Ureter (tissue), 1 donor: ENCODE results near the gene RHBDD3. TPM values are rescaled to one million over a fixed set of nuclear protein-coding genes. Genes with fewer than 3 reads are reported as not detected.
A peak's percentile ranks its signal among the peaks of the same experiment; 100 is the strongest.
"Not testable (repeated sequence)": the region's sequence is repeated elsewhere in the genome, so short reads cannot be mapped to it uniquely, and the experiment has no call there.

Experiments used
- DNase-seq: peaks from one replicate; pipeline ENCODE4 v3.0.0-alpha.2; 2020; ENCODE audit warnings: low spot score
- total RNA-seq: library from RNA; stranded (reverse); gene quantifications from one replicate; pipeline ENCODE4 v1.2.4, GENCODE V29; 2023
- donor health status: DM: yes; HTN: yes; CAD: no.

The RHBDD3 gene
- total RNA-seq, 1 donor from 2014 or later = 24.4 TPM

DNA sequence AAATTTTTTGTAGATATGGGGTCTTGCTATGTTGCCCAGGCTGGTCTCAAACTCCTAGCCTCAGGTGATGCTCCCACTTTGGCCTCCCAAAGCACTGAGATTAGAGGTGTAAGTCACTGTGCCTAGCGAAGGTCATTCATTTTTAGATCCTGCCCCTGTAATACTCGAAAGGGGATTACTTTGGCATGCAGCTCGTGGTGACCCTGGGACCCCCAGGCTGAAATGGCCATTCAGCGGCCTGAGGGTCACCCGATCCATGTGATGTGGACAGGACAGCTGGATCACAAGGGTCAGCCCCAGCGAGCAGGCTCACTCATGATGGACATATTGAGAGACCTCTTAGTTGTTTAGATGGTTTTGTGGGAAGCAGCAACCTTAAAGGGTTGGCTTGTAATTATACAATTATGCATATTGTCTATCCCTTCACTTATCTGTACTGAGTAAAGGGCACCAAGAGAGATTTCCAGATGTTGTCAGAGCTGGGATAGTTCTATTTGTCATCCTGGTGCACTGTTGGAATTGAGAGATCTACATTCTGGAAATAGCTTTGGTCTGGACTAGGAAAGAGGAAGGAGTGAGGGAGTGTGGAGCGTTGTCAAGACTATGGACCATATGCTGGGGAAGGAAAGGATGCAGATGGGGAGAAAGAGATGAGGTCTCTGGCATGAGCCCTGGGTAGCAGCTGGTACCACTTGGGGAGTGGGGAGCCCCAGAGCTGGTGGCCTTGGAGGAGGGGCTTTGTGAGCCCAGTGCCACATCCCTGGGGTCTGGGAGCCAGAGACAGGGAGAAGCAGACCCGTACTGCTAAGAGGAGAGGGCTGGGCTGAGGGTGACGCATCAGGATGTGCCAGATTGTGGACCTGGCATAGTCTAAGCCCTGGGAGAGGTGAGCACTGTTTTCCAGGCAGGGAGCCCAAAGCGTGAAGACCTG, 15.5 kb downstream of the RHBDD3 start:
- no peak for DNase-seq

DNA sequence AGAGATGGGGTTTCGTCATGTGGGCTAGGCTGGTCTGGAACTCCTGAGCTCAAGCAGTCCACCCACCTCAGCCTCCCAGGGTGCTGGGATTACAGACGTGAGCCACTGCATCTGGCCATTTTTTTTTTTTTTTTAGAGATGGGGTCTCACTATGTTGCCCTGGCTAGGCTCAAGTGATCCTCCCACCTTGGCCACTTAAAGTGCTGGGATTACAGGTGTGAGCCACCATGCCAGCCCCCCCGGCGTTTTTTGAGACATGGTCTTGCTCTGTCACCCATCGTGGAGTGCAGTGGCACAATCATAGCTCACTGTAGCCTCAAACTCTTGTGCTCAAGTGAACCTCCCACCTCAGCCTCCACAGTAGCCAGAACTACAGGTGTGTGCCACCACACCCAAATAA, 16.5 kb downstream of the RHBDD3 start:
- DNase-seq = no peak

GRCh38 chr22:29247891-29248290, 19.9 kb downstream of the RHBDD3 start:
- not testable (repeated sequence) for DNase-seq

DNA sequence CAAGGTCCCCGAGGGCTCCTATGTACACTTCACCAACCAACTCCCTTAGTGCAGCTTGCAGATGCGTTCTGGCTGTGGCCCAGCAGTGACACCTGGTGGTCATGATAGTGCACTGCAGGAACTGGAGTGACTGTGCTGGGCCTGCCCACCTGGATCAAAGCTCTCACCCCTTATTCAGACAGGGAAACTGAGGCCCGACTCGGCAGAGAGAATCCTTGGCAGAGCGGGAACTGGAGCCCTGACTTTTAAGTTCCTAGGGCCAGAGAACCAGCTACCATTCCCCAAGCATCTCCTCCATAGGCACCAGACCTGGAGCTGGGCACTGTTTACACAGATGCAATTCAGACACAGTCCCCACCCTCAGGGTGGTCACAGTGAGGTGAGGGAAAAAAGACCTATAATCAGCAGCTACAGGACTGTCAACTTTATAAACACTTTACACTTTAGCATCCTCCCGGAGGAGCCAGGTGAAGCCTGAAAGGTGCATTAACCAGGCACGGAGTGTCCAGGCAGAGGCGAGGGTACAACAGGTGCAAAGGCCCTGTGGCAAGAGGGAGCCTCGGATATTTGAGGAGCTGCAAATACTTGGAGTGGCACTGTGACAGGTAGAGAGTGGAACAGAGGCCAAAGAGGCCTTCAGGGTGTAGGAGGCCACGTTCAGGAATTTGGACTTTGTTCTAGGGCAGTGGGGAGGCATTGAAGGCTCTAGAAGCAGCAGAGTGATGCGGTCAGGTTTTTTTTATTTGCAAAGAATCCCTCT, 22.0 kb downstream of the RHBDD3 start:
- peak; percentile 78 for DNase-seq

- DNase-seq = no peak
Observed at GRCh38 chr22:29244785-29245625, 22.8 kb downstream of the RHBDD3 start.

DNA sequence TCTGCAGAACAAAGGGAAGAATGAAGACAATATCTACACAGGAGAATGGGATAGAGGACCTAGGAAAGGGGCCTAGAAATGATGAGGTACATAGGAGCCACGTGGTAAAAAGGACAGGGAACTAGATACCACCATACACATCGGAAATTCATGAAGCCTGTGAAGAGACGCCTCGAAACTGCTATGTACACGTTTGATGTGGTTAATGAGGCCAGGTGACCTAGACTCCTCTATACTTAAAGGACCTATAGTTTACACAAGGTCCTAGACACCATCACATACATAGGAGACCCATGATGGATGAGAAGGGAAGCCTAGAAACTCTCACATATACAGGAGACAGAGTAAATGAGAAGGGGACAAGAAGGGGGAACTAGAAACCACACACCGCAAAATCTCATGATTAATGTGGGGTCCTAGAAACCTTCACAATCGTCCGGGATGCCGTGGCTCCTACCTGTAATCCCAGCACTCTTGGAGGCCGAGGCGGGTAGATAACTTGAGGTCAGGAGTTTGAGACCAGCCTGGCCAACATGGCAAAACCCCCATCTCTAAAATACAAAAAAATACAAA, 23.8 kb downstream of the RHBDD3 start:
- no peak for DNase-seq

DNA sequence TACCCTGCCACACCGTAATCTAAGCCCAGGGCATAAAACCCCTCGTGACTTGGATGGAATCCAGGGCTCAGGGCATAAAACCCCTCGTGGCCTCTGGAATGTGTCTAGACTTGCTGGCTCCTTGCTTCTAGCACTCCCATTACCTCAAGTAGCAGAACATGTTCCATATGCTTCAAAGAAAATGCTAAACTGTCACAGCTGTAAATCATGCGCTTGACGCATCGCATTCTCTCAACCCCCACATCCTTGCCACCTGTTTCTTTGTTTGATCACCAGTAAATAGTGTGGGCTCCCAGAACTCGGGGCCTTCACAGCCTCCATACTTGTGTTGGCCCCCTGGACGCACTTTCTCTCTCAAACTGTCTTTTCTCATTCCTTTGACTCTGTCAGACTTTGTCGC, 27.3 kb downstream of the RHBDD3 start:
- DNase-seq = not testable (repeated sequence)

- no peak for DNase-seq
Observed at GRCh38 chr22:29233277-29233877, 34.4 kb downstream of the RHBDD3 start.

GRCh38 chr22:29231971-29232959, 35.5 kb downstream of the RHBDD3 start:
- no peak for DNase-seq

DNA sequence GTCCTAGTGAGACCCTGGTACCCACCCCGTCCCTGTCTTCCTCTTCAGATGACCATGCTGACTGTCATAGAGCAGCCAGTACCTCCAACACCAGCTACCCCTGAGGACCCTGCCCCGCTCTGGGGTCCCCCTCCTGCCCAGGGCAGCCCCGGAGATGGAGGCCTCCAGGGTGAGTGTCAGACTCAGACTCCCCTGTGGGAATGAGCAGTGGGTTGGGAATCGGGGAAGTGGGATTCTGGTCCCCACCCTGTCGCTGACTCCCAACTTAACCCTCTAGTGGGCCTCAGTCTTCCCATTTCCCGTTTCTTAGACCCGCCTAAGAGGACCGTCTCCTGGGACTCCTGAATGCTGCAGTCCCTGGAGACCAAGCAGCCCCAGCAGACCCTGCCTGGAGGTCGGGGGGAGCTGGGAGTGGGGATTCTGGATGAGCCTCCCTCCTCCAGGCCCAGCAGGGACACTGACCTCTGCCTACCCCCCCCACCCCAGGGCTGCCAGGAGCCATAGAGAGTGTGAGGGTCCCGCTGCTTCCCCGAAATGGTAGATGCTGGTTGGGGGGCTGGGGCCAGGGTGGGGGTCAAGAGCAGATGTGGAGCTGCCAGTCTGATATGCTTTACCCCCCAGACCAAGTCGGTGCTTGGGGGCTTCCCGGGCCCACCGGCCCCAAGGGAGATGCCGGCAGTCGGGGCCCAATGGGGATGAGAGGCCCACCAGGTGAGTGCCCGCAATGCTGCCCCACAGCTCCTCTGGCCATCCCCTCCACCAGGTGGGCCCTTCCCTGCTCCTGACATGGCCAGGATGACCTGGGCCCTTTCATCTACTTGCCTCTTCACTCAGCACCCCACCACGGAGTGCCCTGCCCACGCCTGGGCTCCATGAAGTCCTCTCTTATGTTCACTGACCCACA, 36.6 kb downstream of the RHBDD3 start:
- DNase-seq = no peak

GRCh38 chr22:29226351-29226981, 41.3 kb downstream of the RHBDD3 start:
- DNase-seq = no peak

- DNase-seq = peak; percentile 65
Observed at GRCh38 chr22:29225422-29226090, 42.2 kb downstream of the RHBDD3 start.

DNA sequence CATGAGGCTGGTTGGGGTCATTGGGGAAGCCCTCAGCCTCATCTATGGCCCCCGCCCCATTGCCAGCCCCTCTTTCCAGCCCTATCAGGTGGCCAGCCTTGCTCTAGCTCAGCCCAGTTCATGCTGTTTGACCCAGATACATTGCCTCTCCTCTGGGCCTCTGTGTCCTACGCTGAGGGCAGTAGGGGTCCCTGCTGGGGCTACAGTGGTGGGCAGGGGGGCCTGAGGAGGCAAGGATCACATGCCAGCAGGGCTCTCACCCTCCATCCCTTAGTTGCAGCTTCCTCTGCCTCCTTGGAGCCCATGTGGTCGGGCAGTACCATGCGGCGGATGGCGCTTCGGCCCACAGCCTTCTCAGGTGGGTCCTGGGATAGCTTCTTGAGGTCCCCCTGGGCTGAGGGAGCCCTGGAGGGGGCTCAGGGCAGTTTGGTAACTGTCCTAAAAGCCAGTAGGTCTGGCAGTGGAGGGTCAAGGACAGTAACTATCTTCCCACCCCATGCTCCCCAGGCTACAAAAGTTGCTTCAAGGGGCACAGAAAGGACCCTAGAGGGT, 42.8 kb downstream of the RHBDD3 start:
- DNase-seq = no peak

DNA sequence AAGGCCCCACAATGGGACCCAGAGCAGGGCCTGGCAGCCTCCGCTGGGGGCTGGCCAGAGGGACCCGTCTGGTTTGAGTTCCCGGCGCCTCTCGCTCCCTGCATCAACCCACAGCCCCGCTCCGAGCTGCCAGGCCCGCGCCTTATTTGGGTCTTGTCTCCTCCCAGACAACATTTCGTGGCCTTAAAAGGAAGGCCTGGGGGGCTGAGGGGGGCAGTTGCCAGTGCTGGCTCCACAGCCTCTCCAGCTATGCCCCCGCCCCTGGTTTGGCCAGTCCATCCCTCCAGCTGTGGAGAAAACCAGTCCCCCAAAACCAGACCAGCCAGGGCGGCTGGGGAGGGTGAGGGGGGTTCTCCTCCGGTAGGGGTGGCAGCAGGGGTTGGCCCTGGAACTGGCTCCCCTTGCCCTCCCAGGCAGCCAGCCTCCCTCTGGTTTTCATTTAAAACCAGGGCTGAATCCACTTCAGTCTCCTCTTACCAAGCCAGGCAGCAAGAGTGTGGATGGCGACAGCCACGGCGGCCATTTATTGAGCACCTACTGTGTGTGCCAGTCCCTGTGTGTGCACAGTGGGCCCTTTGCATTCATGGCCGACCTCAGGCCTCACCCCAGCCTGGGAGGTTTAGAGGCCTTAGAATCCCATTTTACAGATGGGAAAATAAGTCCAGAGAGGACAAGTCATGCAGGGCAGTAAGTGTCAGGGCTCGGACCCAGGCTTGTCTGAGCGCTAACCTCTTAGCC, 43.5 kb downstream of the RHBDD3 start:
- DNase-seq = peak; percentile 62

DNA sequence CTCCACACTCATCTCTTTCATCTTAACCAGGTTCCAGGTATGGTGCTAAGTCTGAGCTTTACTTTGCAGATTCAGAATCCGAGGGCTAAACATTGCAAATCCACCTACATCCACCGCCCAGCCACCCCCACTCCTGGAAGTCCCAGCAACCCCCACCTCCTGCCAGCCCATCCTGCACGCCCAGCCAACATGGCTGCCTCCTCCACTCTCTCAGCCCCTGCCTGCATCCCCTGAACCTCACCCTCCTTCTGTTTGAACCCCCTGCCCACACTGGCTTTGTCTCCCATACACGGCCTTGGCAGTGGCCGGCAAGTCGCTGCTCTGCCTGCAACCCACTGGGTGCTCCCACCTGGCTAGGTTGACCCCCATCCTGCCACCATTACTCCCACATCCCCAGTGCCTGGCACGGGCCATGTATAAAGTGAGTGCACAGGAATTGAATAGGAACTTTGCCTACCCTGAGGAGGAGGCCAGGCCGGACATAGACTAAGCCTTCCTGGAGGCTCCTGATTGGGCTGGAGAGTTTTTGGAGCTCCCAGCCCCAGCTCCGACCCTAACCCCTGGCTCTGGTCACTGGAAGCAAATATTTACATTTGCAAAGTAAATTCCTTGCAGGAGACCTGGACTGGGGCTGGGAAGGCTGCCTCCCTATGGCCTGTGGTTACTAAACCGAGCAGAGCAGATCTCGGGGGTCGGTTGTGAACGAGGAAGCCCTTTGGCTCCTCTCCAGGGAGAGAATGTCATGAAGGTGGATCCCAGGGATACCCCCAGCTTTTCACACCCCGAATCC, 47.7 kb downstream of the RHBDD3 start:
- DNase-seq = no peak

DNA sequence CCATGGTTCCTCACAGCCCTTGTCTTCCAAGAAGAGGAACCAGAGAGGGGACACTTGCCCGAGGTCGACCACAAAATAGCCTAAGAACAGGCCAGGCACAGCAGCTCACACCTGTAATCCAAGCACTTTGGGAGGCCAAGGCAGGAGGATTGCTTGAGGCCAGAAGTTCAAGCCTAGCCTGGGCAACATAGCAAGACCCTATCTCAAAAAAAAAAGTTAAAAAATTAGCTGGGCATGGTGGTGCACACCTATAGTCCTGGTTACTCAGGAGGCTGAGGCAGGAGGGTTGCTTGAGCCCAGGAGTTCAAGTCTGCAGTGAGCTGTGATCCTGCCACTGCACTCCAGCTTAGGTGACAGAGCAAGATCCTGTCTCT, 48.4 kb downstream of the RHBDD3 start:
- not testable (repeated sequence) for DNase-seq
